ENCODE results near the gene TIMM22. TPM values are rescaled to one million over a fixed set of nuclear protein-coding genes. Genes with fewer than 3 reads are reported as not detected.

TIMM22 gene
- total and polyA plus RNA-seq, 2 of the 13 experiments (the other 11 are each of a cell fraction or from before 2014, with no cell fraction given): 6.2 to 15.5 TPM

- TF ChIP-seq ARID3A (IDR thresholded peaks at IDR 0.05; ENCODE audit: low read depth, low read length): no peak
- TF ChIP-seq HMG20A (CRISPR knock-in tag; IDR thresholded peaks at IDR 0.05; ENCODE audit: borderline replicate concordance): no peak
Measured at GRCh38 chr17:1022278-1023024, 25.5 kb downstream of the TIMM22 start (continued).

GRCh38 chr17:1024076-1024475 is 27.1 kb downstream of the TIMM22 start:
- intact Hi-C loops (cut with micrococcal nuclease; ENCODE audit: unreplicated experiment) (no loop called here), in situ Hi-C loops (cut with HindIII; ENCODE audit: extremely low pct_ligation_motif_present, low pct_unique_long_range_greater_than_20kb) (no loop called here)
- POLR2A ChIA-PET: no interaction called here
- H3K27ac ChIP-seq (ENCODE audit: extremely low read length, insufficient read depth, low read length): no peak overlapping the region
- H3K79me2 ChIP-seq (ENCODE audit: insufficient read depth, low read length): no peaks in the 10 kb centered on the region
- no peaks in the 10 kb centered on the region for H3K27me3 ChIP-seq (ENCODE audit: control insufficient read depth in 1 of 2, insufficient read depth in 2 of 2, low read length in 2 of 2)
- no peaks in the 10 kb centered on the region for H4K20me1 ChIP-seq (ENCODE audit: insufficient read depth, low read length)
- DNase-seq (ENCODE audit: low spot score) (no peak), FAIRE-seq (no peak), ATAC-seq (no peak)
- no peak overlapping the region for H3K4me2 ChIP-seq (ENCODE audit: low read depth, low read length)
- H3K9me3 ChIP-seq (ENCODE audit: low read length): no peaks in the 10 kb centered on the region
- CTCF ChIA-PET (ENCODE audit: low intra/inter-chr PET ratio, low total read pairs): no interaction called here
- TF ChIP-seq ZNF24 (IDR thresholded peaks at IDR 0.05) (no peak), HNRNPL (IDR thresholded peaks at IDR 0.05; ENCODE audit: low read depth, low read length) (0 out of 2 replicates have a peak, but pooled peaks have one; percentile 22)
- no peak overlapping the region for H2AFZ ChIP-seq (ENCODE audit: low read length)
- no peak overlapping the region for H3K4me3 ChIP-seq (replicated peaks in 1 of 3; ENCODE audit: insufficient read depth in 1 of 3, low read depth in 2 of 3, low read length in 3 of 3)
- WGBS (ENCODE audit: low lambda C conversion rate): 95% methylated on average over 13 of the region's 27 CpGs
- H3K9ac ChIP-seq (ENCODE audit: insufficient read depth, low read depth, low read length): no peak overlapping the region
- no TSS peak for BruUV-seq (replicated peaks)
- H3K4me1 ChIP-seq (ENCODE audit: insufficient read depth, low read length): peaks cover 7% of the 10 kb centered on the region
- no peaks in the 10 kb centered on the region for H3K36me3 ChIP-seq (replicated peaks in 1 of 2; ENCODE audit: control insufficient read depth in 1 of 2, insufficient read depth in 2 of 2, low read length in 2 of 2)
